GM21367 (cell line): ENCODE measurements around the gene IRS2.
A peak's percentile ranks its signal among the peaks of the same experiment; 100 is the strongest.

Experiments
- ATAC-seq: cut with Tn5 transposase; IDR thresholded peaks from one replicate; pipeline ENCODE4 v1.9.1; 2021; ENCODE audit not compliant: unreplicated experiment

Gene IRS2

DNA sequence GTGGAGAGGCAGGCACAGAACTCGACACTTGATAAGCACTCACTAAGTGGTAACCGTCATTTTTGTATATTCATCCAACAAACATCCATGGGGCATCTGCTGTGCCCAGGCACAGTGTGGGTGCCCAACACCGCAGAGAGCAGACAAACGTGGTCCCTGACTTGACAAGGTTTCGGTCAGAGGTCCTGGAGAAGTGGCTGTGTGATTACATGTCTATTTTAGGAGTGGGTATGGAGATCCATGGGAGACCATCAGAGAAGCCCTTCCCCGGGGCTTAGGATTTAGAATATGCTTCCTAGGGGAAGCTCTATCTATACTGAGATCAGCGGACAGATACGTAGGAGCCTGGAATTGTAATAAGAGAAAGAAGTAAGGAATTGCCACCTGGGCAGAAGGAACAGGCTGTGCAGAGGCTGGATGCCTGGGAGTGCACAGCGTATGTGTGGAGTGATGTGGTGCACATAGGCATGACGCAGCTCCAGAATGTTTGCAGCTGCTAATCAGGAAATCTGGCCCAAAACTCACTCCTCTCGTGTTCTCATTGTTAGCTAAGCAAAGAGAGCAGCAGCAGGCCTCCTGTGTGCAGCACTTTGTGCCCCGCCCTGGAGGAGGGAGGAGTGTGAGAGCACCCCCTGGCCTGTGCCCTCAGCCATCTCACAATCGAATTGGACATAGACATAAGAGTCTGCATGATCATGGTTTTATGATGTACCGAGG, 23.0 kb upstream of the IRS2 start:
- no peak for ATAC-seq

DNA sequence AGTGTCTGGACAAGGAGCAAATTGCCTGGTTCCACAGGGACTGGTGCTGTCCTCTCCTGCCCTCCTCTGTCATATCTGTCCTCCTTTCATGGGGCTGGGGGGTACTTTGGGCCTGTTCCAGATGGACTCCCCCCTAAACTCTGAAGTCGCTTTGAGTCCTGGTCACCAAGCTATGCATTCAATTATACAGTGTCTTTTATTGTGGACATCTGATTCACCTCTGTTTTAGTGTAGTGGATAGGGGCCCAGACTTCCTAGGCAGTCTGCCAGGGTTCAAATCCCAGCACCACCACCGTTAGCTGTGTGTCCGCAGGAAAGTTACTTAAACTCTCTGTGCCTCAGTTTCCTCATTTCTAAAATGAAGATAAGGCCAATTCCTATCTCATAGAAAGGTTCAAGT, 21.0 kb upstream of the IRS2 start:
- no peak for ATAC-seq

- ATAC-seq, result no peak
Observed at GRCh38 chr13:109804654-109805053, 18.3 kb upstream of the IRS2 start.

GRCh38 chr13:109803825-109804224, 17.4 kb upstream of the IRS2 start:
- no peak for ATAC-seq

DNA sequence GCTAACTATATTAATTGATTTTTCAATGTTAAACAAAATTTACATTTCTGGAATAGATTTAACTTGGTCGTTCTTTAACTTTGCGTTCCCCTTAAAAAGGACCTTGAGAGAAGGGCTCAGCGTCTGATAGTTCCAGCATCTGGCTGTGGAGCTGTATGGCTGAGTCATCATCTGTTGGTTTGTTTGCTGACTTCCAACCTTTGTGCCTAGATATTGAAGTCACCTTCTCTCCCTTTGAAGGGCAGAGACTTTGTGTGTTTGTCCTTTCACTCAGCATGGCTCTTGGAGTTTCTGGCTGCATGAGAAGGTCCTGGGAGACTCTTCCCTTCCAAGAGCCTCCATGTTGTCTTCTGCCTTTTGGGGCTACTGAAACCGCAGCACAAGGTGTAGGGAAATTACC, 16.6 kb upstream of the IRS2 start:
- no peak for ATAC-seq

DNA sequence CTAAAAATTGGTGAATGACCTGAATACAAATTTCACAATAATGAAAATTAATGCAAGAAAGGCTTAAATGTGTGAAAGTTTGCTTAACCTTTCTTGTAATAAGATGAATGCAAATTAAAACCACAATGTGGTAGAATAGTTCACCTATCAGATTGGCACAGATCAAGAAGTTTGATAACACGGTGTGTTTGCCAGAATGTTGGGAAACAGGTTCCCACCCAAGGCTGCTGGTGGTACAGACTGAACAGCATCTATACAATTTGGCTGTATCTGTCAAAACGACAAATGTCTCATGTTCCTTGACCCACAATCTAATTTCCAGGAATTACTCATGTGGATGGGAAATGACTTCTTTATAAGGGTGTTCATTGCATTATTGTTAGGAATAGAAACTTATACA, 8.6 kb upstream of the IRS2 start:
- ATAC-seq, result no peak

DNA sequence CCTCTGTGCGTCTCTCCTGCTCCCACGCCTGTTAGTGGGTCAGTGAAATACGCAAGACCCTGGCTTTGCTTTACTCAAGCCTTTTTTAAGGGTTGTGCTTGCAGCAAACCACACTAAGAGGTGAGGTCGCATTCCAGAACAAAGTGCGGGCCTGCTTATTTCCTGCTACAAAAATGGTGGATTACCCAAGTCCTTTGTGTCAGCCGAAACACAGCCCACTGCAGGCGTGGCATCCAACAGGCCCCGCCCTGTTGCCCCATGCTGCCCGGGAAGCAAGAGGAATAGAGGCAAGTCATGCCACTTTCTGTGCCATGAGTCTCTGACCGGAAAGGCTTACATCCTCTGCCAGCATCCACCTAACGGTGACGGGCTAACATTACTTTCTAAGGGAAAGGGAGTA, 7.7 kb upstream of the IRS2 start:
- ATAC-seq, result no peak

GRCh38 chr13:109792416-109793059, 6.2 kb upstream of the IRS2 start:
- ATAC-seq, result no peak

DNA sequence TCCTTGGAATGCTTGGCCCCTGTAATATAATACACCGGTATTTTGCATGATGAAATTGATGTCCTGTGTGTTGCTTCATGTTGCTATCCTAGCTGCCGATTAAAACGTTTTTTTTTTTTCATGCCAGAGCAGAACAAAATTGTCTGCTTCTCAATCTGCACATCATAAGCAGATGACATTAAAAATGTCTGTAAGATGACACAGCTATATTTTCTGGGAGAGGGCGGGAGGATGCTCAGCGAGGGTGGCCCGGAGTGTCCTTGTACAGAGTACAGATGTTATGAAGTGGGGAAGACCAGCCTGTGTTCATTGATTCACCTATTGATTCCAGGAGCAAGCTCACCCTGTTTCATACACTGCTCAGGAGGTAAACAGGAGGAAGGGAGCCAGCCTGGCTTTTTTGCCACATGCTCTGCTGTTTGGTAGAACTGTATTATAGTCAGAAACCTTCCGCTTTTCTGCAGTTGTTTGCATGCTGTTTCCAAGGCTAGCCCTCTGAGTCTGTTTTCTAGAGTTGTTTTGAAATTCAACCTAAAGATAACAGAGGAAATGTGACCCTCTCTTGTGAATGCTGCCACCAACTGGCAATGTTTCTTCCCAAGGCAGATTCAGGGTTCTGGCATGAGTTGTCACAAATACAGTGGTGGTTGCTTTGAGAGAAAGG, 4.7 kb upstream of the IRS2 start:
- no peak for ATAC-seq

- no peak for ATAC-seq
Observed at GRCh38 chr13:109790086-109790485, 3.7 kb upstream of the IRS2 start.

- ATAC-seq, result no peak
Observed at GRCh38 chr13:109789262-109789661, 2.9 kb upstream of the IRS2 start.

DNA sequence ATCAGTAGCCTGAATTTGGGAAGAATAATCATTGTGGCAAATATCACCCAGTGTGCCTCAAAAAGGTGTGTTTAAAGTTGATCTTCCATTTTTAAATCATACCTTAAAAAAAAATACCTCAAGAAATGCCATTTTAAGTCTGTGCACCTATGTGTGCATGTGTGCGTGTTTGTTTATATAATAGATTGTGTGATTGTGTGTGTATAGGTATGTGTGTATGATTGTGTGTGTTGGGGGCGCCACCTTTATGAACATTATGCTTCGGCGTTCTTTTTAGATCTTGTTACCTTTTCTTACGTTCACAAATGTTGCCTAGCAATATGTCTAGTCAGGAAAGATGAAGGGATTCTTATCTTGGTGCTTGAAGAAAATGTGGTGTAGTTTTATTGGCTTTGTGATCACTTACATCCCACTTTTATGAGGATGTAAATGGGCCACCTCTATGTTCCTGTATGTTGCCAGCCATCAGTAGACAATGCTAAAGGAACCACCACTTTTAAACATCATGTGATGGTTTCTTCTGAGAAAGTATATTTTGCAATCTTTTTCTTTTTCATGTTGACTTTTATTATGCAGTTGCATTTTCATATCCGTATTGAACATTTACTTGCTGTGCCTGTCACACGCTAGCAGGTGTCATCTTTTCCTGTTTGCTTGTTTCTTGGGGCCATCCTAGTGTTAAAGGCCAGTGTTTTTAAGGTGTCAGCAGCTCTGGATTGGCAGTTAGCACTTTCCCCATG, 2.2 kb upstream of the IRS2 start:
- no peak for ATAC-seq

GRCh38 chr13:109787135-109787954, 962 bp upstream of the IRS2 start:
- ATAC-seq, result no peak

DNA sequence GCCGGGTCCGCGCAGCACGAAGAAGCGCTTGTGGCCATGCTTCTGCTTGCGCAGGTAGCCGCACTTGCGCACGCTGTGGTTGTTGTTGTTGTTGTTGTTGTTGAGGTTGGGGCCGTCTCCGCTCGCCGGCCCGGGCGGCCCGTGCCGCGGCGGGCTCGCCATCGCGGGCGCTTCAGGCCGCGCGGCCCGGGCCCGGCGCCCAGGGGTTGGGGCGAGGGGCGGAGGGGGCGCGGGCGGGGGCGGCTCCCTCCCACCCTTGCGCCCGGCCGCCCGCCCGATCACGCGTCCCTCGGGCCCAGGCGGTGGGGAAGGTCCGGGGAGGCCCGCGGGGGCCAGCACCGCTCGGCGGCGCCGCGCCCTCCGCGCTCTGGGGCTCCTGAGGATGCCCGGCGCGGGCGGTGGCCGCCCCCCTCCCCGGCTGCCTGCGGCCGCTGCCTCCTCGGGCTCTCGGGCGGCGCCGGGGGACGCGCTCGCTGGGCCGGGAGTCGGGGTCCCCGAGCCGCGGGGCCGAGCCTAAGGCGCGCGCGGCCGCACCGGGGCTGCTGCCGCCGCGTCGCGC, 412 bp downstream of the IRS2 start:
- peak; percentile 10 for ATAC-seq

GRCh38 chr13:109785141-109785891, 1.1 kb downstream of the IRS2 start:
- no peak for ATAC-seq

DNA sequence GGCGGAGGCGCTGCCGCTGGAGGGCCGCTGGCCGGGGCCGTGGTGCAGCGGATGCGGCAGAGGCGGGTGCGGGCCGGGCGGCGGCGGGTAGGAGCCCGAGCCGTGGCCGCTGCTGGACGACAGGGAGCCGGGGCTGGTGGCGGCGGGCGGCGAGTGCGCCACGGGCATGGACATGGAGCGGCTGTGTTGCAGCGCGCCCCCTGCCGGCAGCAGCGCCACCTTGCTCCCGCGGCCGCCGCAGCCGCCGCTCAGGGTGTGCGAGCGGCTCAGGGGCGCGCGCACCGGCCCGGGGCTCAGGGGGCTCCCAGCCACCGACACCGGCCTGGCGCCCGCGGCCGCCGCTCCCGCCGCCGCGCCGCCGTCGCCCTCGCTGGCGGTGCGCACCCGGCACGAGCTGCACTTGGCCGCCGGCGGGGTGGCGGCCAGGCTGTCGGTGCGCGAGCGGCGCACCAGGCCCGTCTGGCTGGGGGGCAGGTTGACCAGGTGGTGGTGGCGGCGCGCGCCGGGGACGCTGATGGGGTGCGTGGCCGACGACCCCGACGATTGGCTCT, 1.7 kb downstream of the IRS2 start:
- ATAC-seq, result no peak

- ATAC-seq, result no peak
Observed at GRCh38 chr13:109783815-109784589, 2.4 kb downstream of the IRS2 start.

DNA sequence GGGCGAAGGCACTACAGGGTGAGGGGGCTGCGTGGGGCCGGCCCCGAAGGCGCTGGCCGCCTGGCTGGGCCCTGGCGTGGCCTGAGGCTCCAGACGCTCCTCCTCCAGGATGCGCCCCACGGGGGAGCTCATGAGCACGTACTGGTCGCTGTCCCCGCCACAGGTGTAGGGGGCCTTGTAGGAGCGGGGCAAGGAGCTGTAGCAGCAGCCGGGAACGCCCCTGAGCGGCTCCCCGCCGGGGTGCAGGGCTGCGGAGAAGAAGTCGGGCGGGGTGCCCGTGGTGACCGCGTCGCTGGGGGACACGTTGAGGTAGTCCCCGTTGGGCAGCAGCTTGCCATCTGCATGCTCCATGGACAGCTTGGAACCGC, 3.0 kb downstream of the IRS2 start:
- no peak for ATAC-seq
